SK-N-MC (cell line): ENCODE measurements around the gene FSTL4.

Source experiments
- EZH2 ChIP-seq: fragments of 200-600 bp; sonication (generic); IDR thresholded peaks from one replicate; pipeline ENCODE4 v1.6.1; 2017; ENCODE audit warnings: antibody characterized with exemption
- POLR2AphosphoS5 ChIP-seq: IDR thresholded peaks from 2 replicates; pipeline ENCODE4 v1.6.1; 2012; ENCODE audit warnings: mild to moderate bottlenecking, low read depth, low read length, borderline replicate concordance

GRCh38 chr5:133559960-133560359 is 52.4 kb downstream of the FSTL4 start:
- TF ChIP-seq EZH2 (no peak), POLR2AphosphoS5 (no peak)
